Loucy (cell line): ENCODE data around the gene FALEC.

Experiments
- EZH2phosphoT487 ChIP-seq: fragments of 200-600 bp; IDR thresholded peaks from 2 replicates; pipeline ENCODE4 v1.6.1; 2018; ENCODE audit warnings: antibody characterized with exemption, mild to moderate bottlenecking, moderate library complexity, borderline replicate concordance
- TF ChIP-seq, protein P1 (sequence below): fragments of 200-600 bp; sonication (generic); conservative IDR thresholded peaks from 2 replicates; pipeline ENCODE4 v1.5.1; 2014; ENCODE audit warnings: mild to moderate bottlenecking, antibody characterized with exemption, low read length

DNA sequence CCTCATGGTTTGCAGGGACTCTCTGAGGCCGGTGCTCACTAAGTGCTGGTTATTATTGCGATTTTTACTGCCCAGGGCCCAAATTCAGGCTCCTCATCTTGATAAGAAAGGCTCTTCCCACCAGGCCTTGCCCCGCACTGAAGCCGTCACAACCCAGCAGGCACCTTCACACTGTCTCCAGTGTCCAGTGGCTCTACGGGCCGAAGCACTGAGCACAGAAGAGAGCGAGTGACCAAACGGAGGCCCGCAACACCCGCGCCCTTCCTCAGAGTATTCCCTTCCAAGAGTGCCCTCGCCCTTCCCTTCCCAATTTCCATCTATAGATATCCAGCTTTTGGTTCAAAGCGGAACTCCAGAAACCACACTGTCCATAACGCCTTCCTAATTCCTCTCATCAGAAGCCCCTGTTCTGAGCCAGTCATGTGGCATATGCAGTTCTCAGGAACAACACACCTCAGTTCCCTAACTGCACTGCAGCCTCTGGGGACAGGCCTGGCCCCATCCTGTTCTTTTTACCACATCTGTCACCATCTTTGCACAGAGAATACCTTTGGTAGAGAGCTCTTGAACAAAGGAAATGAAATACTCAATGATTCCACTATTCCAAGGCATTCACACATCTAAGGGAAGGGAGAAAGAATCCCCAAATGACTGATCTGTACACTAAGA is 15.1 kb downstream of the FALEC start:
- TF ChIP-seq, protein P1, sequence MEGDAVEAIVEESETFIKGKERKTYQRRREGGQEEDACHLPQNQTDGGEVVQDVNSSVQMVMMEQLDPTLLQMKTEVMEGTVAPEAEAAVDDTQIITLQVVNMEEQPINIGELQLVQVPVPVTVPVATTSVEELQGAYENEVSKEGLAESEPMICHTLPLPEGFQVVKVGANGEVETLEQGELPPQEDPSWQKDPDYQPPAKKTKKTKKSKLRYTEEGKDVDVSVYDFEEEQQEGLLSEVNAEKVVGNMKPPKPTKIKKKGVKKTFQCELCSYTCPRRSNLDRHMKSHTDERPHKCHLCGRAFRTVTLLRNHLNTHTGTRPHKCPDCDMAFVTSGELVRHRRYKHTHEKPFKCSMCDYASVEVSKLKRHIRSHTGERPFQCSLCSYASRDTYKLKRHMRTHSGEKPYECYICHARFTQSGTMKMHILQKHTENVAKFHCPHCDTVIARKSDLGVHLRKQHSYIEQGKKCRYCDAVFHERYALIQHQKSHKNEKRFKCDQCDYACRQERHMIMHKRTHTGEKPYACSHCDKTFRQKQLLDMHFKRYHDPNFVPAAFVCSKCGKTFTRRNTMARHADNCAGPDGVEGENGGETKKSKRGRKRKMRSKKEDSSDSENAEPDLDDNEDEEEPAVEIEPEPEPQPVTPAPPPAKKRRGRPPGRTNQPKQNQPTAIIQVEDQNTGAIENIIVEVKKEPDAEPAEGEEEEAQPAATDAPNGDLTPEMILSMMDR, result no peak
- TF ChIP-seq EZH2phosphoT487, result no peak
